Raji (cell line): ENCODE results near the gene IL36B.

Source experiments
- POLR2A ChIP-seq: IDR thresholded peaks from 2 replicates; pipeline ENCODE4 v1.6.1; 2011; ENCODE audit warnings: low read depth, low read length, control low read depth; ENCODE audit not compliant: insufficient read depth

Gene IL36B

GRCh38 chr2:113079131-113079530 is 26.5 kb upstream of the IL36B start:
- no peak for TF ChIP-seq POLR2A

DNA sequence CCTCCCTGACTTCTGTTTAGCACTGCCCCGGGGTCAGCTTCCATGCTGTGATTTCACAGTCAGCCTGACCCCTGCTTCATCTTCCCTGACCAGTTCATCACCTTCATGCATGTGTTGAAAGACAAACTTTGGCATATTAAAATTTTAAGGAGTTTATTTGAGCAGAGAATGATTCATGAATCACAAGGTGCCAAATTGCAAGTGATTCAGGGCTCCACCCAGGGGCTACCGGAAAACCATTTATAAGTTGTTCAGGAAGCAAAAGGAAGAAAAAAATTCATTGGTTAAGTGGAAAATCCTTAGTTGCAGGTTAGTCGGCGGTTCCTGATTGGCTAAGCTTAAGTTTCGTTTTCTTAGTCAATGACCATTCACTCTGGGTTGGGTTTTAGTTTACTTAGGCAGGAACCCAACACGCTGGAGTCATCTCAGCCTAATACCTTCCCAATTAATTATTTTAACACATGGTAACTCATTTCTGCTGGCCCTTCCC is 25.7 kb upstream of the IL36B start:
- no peak for TF ChIP-seq POLR2A

GRCh38 chr2:113077921-113078320 is 25.3 kb upstream of the IL36B start:
- TF ChIP-seq POLR2A, result no peak

GRCh38 chr2:113076954-113077669 is 24.4 kb upstream of the IL36B start:
- no peak for TF ChIP-seq POLR2A

DNA sequence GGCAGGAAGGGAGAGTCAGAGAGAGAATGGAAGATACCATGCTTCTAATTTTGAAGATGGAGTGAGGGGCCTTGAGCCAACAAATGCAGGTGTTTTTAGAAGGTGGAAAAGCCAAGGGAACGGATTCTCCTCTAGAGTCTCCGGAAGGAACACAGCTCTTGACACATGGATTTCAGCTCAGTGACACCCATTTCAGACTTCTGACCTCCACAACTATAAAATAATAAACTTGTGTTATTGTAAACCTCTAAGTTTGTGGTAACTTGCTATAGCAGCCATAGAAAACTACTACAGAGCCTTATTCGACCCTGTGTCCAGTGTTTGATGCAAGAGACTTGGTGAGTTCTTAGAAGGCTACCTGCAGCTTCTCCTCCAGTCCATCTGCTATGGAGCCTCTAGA is 22.9 kb upstream of the IL36B start:
- TF ChIP-seq POLR2A, result no peak

DNA sequence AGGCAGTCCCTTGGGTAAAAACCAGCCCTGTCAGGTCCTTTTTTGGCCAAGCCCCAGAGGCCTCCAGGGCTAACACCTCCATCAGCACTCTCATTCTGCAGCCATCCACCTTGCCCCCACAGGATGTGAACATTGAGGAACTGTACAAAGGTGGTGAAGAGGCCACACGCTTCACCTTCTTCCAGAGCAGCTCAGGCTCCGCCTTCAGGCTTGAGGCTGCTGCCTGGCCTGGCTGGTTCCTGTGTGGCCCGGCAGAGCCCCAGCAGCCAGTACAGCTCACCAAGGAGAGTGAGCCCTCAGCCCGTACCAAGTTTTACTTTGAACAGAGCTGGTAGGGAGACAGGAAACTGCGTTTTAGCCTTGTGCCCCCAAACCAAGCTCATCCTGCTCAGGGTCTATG is 22.4 kb upstream of the IL36B start:
- TF ChIP-seq POLR2A, result no peak

GRCh38 chr2:113073325-113073834 is 20.7 kb upstream of the IL36B start:
- TF ChIP-seq POLR2A, result no peak

DNA sequence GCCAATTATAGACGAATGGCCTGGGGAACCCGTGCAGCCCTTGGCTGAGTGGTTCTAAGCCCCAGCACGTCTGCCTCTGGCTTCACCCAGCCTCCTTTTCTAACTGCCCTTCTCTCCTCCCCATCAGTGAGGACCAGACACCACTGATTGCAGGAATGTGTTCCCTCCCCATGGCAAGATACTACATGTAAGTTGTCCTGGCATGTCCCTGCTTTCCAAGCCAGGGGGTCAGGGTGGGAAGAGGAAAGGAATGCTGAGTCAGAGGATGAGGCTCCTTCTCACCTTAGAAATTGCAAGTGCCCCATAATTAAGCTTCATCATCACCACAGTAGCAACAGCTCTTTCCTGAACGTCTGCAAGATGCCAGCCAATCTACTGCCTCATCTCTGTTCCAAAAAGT is 19.9 kb upstream of the IL36B start:
- TF ChIP-seq POLR2A, result no peak

- no peak for TF ChIP-seq POLR2A
These were observed 17.9 kb upstream of the IL36B start for GRCh38 chr2:113070606-113070975.

GRCh38 chr2:113069676-113070605 is 17.3 kb upstream of the IL36B start:
- TF ChIP-seq POLR2A, result no peak

DNA sequence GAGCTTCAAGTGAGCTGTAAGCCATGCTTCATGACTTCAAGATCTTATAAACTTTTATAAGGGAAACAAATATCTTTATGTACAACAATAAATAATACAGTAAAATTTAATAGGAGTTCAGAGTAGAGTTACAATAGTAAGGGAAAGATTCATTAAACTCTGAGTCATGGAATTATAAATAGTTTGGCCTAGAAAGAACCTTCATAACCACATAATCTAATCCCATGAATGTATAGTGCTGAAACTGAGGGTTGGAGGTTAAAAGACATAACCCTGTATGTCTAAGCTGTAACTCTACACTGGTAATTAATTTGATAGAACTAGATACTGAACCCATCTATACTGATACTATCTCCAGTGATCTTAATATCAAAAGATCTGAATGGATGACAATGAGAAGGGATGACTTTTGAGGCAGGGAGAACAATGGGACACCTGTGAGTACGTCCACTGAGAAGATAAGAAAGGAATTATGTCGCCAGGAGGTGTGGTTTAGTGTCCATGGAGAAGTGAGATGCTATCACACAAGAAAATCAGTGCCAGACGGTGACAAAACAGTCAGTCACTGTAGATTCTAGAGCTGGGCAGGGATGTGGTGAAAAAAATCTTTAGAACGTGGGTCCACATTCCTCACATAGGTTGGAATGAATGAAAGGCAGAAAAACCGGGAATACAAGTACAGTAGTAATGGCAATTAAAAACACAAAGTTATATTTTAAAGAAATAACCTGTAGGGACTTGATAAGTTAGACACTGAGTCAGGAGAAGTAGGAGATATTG is 16.2 kb upstream of the IL36B start:
- no peak for TF ChIP-seq POLR2A

- no peak for TF ChIP-seq POLR2A
These were observed 15.6 kb upstream of the IL36B start for GRCh38 chr2:113068249-113068648.

- no peak for TF ChIP-seq POLR2A
These were observed 15.0 kb upstream of the IL36B start, which contains the start of gene IL1F10 for GRCh38 chr2:113067681-113068080. IL1F10 (plus strand) TSS chr2:113067970; CDS start chr2:113072739, 4,769 bp downstream.

DNA sequence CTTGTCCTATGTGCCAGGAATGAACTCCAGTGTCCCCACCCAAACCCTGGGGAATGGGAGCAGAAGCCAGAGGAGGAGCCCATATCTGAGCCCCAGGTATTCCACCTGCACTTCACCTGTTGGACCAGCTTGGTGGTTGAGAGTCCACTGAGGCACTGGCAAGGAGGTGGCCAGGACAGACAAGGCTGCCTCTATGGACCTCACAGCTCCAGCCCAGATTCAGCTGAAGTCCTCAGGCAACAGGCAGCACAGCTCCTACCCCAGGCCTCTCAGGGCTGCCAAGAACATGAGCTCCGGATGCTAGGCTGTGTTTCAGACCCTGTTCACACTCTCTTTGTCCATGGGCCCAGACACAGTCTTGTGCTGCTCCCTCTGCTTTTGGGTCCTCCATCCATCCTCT is 12.2 kb upstream of the IL36B start:
- no peak for TF ChIP-seq POLR2A

- no peak for TF ChIP-seq POLR2A
These were observed 11.6 kb upstream of the IL36B start for GRCh38 chr2:113064281-113064680.
